NT2/D1 (cell line): Measurements from ENCODE around the gene SYN1.

Experiments
- DNase-seq: peaks from one replicate; pipeline ENCODE4 v3.0.0-alpha.2; 2011; ENCODE audit warnings: low read depth, low spot score
- H3K27me3 ChIP-seq: 2 replicates; pipeline ENCODE4 v1.6.0; 2011; ENCODE audit warnings: mild to moderate bottlenecking; ENCODE audit not compliant: insufficient read length, insufficient read depth
- H3K36me3 ChIP-seq: 2 replicates; pipeline ENCODE4 v1.6.1; 2011; ENCODE audit warnings: mild to moderate bottlenecking, low read length, mixed read lengths; ENCODE audit not compliant: insufficient read depth, insufficient read length
- H3K4me1 ChIP-seq: 2 replicates; pipeline ENCODE4 v1.5.1; 2011; ENCODE audit not compliant: insufficient read depth, insufficient read length
- H3K4me3 ChIP-seq: 2 replicates; pipeline ENCODE4 v1.5.1; 2011; ENCODE audit warnings: low read depth; ENCODE audit not compliant: insufficient read length
- H3K9ac ChIP-seq: 2 replicates; pipeline ENCODE4 v1.6.0; 2011; ENCODE audit warnings: low read depth; ENCODE audit not compliant: insufficient read length
- H3K9me3 ChIP-seq: 2 replicates; pipeline ENCODE4 v1.5.1; 2011; ENCODE audit warnings: mild to moderate bottlenecking, low read length; ENCODE audit not compliant: insufficient read depth
- SUZ12 ChIP-seq: IDR thresholded peaks from 2 replicates; pipeline ENCODE4 v1.6.1; 2011; ENCODE audit not compliant: insufficient read length, insufficient read depth; ENCODE audit errors: extremely low read depth
- YY1 ChIP-seq: IDR thresholded peaks from 2 replicates; pipeline ENCODE4 v1.6.1; 2011; ENCODE audit not compliant: insufficient read length, insufficient read depth
- ZNF274 ChIP-seq: IDR thresholded peaks from 2 replicates; pipeline ENCODE4 v1.6.1; 2011; ENCODE audit warnings: mild to moderate bottlenecking, low read depth, low read length

The SYN1 gene

DNA sequence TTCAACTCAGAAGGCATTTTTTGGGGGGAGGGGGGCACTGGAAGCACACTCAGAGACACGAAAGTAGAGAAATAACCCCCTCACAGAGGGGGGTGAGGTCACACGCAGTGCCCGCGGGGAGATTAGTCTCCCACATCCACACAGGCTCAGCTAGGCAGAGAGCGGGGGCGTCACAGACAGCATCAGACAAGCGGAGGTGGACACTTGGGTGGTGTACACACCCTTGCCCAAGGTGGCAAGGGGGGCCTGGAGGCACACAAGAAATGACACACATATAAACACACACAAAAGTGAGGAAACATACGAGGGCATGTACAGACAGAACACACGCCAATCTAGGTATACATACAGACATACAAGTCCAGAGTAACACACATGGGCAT, 637 bp upstream of the SYN1 start:
- Histone ChIP-seq H3K27me3 (peaks cover 48% of the 10 kb centered on the region), H3K9me3 (no peaks in the 10 kb centered on the region), H3K36me3 (no peaks in the 10 kb centered on the region), H3K9ac (no peak overlapping the region), H3K4me1 (peaks cover 5% of the 10 kb centered on the region), H3K4me3 (no peak overlapping the region)
- DNase-seq: no peak
- TF ChIP-seq SUZ12: no peak
- TF ChIP-seq YY1: no peak
- no peak for TF ChIP-seq ZNF274

DNA sequence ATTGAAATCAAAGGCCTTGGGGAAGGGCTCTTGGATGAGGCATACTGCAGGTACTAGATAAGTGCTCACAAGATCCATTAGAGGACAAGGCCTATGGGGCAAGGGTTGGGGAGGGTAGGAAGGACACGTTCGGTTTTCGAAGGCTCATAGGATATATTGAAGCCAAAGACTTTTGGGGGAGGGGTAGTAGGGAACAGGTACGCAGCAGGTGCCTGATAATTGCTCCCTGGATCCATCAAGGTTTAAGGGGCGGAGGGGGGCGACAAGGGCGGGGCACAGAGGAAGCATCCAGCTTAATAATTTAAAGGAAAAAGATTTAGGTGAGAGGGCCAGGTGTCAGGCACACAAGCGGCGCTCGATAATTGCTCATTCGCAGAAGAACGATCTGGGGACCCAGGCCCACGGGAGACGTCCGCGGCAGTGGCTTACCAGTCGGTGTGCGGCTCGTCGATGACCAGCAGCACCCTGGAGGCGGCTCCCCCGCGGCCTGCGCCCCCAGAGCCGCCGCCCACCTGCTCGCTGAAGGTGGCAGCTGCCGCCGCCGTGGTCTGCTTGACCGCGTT, 653 bp downstream of the SYN1 start:
- no peaks in the 10 kb centered on the region for H3K36me3 ChIP-seq
- H3K9ac ChIP-seq: no peak overlapping the region
- no peak for DNase-seq
- H3K27me3 ChIP-seq: peaks cover 48% of the 10 kb centered on the region
- peak overlapping the region; percentile 44 for H3K4me3 ChIP-seq
- TF ChIP-seq YY1 (no peak), ZNF274 (no peak), SUZ12 (no peak)
- peaks cover 5% of the 10 kb centered on the region for H3K4me1 ChIP-seq
- no peaks in the 10 kb centered on the region for H3K9me3 ChIP-seq

DNA sequence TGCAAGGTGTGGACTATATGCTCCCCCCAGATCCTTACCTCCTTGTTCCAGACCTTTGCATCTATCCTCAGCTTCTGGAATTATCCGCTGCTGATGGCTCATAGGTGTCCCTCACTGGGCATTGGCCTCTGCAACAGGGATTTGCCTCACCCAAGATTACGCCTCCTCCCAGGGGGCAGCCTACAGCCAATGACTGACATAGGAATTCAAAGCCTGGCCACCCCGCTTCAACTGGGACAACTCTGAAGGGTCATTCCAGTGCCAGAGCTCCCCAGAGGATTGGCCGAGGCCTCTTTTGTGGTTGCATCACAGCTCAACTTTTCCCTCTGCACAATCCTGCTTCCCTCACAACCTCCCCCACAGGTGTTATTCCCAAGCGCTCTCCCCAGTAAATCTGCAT, 5.0 kb downstream of the SYN1 start:
- H3K9me3 ChIP-seq: no peaks in the 10 kb centered on the region
- no peak overlapping the region for H3K9ac ChIP-seq
- no peak for TF ChIP-seq ZNF274
- no peak for TF ChIP-seq YY1
- no peak for TF ChIP-seq SUZ12
- H3K4me1 ChIP-seq: no peaks in the 10 kb centered on the region
- H3K36me3 ChIP-seq: no peaks in the 10 kb centered on the region
- no peak overlapping the region for H3K4me3 ChIP-seq
- no peak for DNase-seq
- peaks cover 19% of the 10 kb centered on the region for H3K27me3 ChIP-seq

DNA sequence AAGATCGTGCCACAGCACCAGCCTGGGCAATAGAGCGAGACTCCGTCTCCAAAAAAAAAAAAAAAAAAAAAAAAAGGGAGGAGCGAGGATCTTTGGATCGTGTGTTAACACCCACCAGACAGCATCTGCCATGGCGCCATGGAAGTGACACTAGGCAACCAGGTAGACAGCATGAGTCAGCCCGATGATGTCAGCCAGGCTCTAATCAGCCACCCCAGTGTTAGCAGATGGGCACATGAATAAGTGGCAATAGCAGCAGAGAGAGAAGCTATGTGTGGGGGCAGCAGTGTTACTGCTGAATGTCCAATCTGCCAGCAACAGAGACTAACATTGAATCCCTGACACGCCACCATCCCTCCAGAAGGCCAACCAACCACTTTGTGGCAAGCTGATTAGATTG, 6.6 kb downstream of the SYN1 start:
- Histone ChIP-seq H3K4me1 (peaks cover 5% of the 10 kb centered on the region), H3K4me3 (no peak overlapping the region), H3K36me3 (no peaks in the 10 kb centered on the region), H3K9me3 (no peaks in the 10 kb centered on the region), H3K9ac (no peak overlapping the region), H3K27me3 (peaks cover 6% of the 10 kb centered on the region)
- DNase-seq: no peak
- TF ChIP-seq SUZ12: no peak

DNA sequence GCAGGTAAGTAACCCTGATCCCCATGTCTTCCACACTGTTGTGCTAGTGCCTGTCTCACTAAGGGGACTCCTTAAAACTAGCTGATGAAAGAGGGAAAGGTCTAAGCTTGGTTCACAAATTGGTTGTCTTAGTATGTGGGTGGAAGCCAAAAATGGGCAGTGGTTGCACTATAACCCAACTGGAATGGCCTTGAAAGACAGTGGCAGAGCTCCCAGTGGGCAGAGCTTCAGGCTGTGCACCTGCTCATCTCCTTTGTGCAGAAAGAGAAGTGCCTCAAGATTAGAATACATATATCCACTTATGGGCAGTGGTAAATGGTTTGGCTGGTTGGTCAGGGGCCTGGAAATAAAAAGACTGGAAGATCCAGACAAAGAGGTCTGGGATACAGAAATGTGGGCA, 7.2 kb downstream of the SYN1 start:
- no peaks in the 10 kb centered on the region for H3K27me3 ChIP-seq
- TF ChIP-seq ZNF274 (no peak), YY1 (no peak), SUZ12 (no peak)
- no peak overlapping the region for H3K4me3 ChIP-seq
- no peak for DNase-seq
- no peaks in the 10 kb centered on the region for H3K36me3 ChIP-seq
- no peak overlapping the region for H3K9ac ChIP-seq
- no peaks in the 10 kb centered on the region for H3K9me3 ChIP-seq
- H3K4me1 ChIP-seq: peaks cover 5% of the 10 kb centered on the region

DNA sequence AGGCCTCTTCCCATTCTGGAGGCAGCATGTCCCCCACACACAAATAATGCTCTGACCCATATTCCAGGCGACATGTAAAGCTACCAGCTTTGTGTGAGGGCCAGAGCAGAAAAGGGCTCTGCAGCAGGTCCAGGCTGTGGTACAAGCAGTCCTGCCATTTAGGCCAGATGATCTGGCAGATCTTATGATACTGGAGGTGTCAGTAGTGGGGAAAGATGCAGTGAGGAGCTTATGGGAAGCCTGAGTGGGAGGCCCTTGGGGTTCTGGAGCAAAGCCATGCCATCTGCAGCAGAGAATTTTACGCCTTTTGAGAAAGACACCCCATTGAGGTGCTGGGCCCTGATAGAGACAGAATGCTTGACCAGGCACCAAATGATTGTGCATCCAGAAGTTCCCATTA, 7.7 kb downstream of the SYN1 start:
- Histone ChIP-seq H3K27me3 (no peaks in the 10 kb centered on the region), H3K36me3 (no peaks in the 10 kb centered on the region), H3K9me3 (no peaks in the 10 kb centered on the region), H3K9ac (no peak overlapping the region), H3K4me3 (no peak overlapping the region), H3K4me1 (peaks cover 5% of the 10 kb centered on the region)
- no peak for TF ChIP-seq YY1
- no peak for TF ChIP-seq SUZ12
- no peak for TF ChIP-seq ZNF274
- no peak for DNase-seq

DNA sequence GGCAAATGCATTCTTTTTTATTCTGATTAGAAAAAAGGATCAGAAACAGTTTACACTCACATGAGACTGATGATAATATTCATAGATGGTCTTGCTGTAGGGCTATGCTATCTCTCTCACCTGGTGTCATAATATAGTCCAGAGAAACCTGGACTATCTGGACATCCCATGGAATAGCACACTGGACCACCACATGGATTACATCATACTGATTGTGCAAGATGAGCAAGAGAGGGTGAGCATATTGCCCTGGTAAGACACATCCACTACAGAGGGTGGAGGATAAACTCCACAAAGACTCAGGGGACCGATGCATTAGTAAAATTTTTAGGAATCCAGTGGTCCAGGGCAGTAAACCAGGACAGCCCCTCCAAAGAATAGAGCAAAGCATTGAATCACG, 8.2 kb downstream of the SYN1 start:
- Histone ChIP-seq H3K27me3 (no peaks in the 10 kb centered on the region), H3K36me3 (no peaks in the 10 kb centered on the region), H3K9ac (no peak overlapping the region), H3K9me3 (no peaks in the 10 kb centered on the region), H3K4me3 (no peak overlapping the region), H3K4me1 (peaks cover 5% of the 10 kb centered on the region)
- TF ChIP-seq SUZ12 (no peak), ZNF274 (no peak), YY1 (no peak)
- no peak for DNase-seq

DNA sequence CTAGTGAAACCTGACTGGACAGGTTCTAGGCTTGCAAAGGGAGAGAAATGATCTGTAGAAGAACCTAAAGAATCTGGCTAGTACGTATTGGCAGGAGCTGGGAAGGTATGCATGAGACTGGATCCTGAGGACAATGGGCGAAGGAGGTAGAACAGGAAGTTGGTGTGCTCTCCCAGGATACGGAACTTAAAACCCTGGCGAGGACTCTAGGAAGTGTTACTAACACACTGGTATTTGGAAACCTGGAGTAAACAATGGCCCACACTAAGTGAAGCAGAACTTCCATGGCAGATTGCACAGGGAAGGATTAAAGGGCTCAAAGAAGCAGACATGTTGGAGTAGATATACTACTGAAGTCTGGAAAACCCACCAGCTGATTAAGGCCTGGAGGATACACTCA, 9.1 kb downstream of the SYN1 start:
- DNase-seq: no peak
- Histone ChIP-seq H3K27me3 (no peaks in the 10 kb centered on the region), H3K4me3 (no peak overlapping the region), H3K9ac (no peak overlapping the region), H3K36me3 (no peaks in the 10 kb centered on the region), H3K4me1 (peaks cover 5% of the 10 kb centered on the region), H3K9me3 (no peaks in the 10 kb centered on the region)
- TF ChIP-seq SUZ12: no peak
- TF ChIP-seq ZNF274: no peak
- TF ChIP-seq YY1: no peak
